ENCODE results near the gene DRAXIN.

The DRAXIN gene

GRCh38 chr1:11741919-11742558 lies 50.5 kb downstream of the DRAXIN start:
- no peak for TF ChIP-seq CTCF (conservative IDR thresholded peaks at IDR 0.05; ENCODE audit: low read depth, low read length)
- H3K4me3 ChIP-seq (ENCODE audit: low read length): no peak overlapping the region
- DNase-seq (ENCODE audit: low read depth): no peak

GRCh38 chr1:11744287-11744686 lies 52.8 kb downstream of the DRAXIN start:
- no peak for TF ChIP-seq CTCF (conservative IDR thresholded peaks at IDR 0.05; ENCODE audit: low read depth, low read length)
- no peak for DNase-seq (ENCODE audit: low read depth)
- H3K4me3 ChIP-seq (ENCODE audit: low read length): no peak overlapping the region

GRCh38 chr1:11746092-11746491 lies 54.6 kb downstream of the DRAXIN start:
- TF ChIP-seq CTCF (conservative IDR thresholded peaks at IDR 0.05; ENCODE audit: low read depth, low read length): no peak
- H3K4me3 ChIP-seq (ENCODE audit: low read length): no peak overlapping the region
- no peak for DNase-seq (ENCODE audit: low read depth)

- no peak for TF ChIP-seq CTCF (conservative IDR thresholded peaks at IDR 0.05; ENCODE audit: low read depth, low read length)
- H3K4me3 ChIP-seq (ENCODE audit: low read length): no peak overlapping the region
- DNase-seq (ENCODE audit: low read depth): no peak
Observed at GRCh38 chr1:11746795-11747487, 55.4 kb downstream of the DRAXIN start.

GRCh38 chr1:11748294-11749202 lies 57.0 kb downstream of the DRAXIN start:
- no peak for DNase-seq (ENCODE audit: low read depth)
- TF ChIP-seq CTCF (conservative IDR thresholded peaks at IDR 0.05; ENCODE audit: low read depth, low read length): no peak
- no peak overlapping the region for H3K4me3 ChIP-seq (ENCODE audit: low read length)

GRCh38 chr1:11749203-11749689 lies 57.7 kb downstream of the DRAXIN start:
- no peak overlapping the region for H3K4me3 ChIP-seq (ENCODE audit: low read length)
- TF ChIP-seq CTCF (conservative IDR thresholded peaks at IDR 0.05; ENCODE audit: low read depth, low read length): peak; percentile 61
- no peak for DNase-seq (ENCODE audit: low read depth)

Data from retinal pigment epithelial cell (primary cell).